ENCODE data around the gene TEX38.

TEX38 gene

DNA sequence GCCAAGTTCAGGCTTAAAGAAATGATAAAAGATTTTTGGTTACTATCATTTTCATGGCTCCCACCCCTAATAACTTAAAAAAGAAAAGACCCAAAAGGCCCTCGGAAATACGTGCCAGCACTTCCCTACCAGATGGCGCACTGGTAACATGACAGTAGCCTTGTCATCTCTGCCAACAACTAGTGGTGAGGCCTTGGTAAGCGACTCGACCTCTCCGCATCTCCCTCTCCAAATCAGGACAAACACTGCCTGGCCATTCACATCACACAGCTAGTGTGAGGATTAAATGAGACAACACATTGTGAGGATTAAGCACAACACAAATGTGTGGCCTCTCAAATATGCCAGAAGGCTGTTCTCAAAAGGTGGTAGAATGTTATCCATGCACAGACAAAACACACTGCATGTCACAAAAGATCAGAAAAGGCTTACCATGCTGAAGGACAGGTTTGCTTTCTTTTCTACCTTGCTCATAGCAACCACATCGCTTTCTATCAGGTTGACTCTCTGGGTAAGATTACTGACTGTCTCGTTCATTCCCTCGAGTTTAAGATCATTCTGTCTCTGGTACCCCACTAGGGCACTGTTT lies 16.4 kb downstream of the TEX38 start:
- no peaks in the 10 kb centered on the region for H3K4me1 ChIP-seq (ENCODE audit: low read length)
- H3K27me3 ChIP-seq (ENCODE audit: low read depth, low read length), result no peaks in the 10 kb centered on the region
- H3K4me3 ChIP-seq (ENCODE audit: low read length), result no peak overlapping the region
- no peaks in the 10 kb centered on the region for H3K9me3 ChIP-seq (ENCODE audit: insufficient read depth, low read length)
- no peak overlapping the region for H2AFZ ChIP-seq (ENCODE audit: low read depth, low read length)
- peaks cover 22% of the 10 kb centered on the region for H3K36me3 ChIP-seq (replicated peaks; ENCODE audit: low read depth, low read length)
- H3K27ac ChIP-seq (ENCODE audit: low read length), result no peak overlapping the region
- no peaks in the 10 kb centered on the region for H4K20me1 ChIP-seq (ENCODE audit: insufficient read depth, low read length)
- TF ChIP-seq EZH2phosphoT487 (IDR thresholded peaks at IDR 0.05; ENCODE audit: low read depth), result no peak
- TF ChIP-seq, protein P1, sequence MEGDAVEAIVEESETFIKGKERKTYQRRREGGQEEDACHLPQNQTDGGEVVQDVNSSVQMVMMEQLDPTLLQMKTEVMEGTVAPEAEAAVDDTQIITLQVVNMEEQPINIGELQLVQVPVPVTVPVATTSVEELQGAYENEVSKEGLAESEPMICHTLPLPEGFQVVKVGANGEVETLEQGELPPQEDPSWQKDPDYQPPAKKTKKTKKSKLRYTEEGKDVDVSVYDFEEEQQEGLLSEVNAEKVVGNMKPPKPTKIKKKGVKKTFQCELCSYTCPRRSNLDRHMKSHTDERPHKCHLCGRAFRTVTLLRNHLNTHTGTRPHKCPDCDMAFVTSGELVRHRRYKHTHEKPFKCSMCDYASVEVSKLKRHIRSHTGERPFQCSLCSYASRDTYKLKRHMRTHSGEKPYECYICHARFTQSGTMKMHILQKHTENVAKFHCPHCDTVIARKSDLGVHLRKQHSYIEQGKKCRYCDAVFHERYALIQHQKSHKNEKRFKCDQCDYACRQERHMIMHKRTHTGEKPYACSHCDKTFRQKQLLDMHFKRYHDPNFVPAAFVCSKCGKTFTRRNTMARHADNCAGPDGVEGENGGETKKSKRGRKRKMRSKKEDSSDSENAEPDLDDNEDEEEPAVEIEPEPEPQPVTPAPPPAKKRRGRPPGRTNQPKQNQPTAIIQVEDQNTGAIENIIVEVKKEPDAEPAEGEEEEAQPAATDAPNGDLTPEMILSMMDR (IDR thresholded peaks at IDR 0.05; ENCODE audit: low read depth, low read length), result no peak
- no peaks in the 10 kb centered on the region for H3K79me2 ChIP-seq (ENCODE audit: low read length)
- H3K4me2 ChIP-seq (ENCODE audit: low read length), result no peak overlapping the region
- no peak overlapping the region for H3K9ac ChIP-seq (ENCODE audit: low read length)

DNA sequence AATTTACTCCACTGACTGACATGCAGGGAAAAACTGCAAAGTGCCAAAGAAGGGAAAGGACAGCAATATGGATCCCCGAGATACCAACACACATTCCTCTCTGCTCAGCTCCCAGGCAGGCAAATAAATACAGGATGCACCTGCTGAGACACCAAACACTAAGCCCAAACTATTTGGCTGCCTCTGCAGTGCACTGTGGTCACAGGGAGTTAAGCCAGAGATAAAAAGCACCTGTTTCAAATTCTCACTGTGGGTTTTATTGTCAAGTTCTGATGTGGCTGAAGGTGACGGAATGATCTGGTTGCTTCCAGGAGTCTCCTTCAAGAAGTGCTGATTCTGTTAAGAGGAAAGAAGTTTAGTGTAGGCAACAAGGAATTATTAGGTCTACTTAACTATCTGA lies 17.7 kb downstream of the TEX38 start:
- H3K36me3 ChIP-seq (replicated peaks; ENCODE audit: low read depth, low read length), result peaks cover 22% of the 10 kb centered on the region
- H3K9me3 ChIP-seq (ENCODE audit: insufficient read depth, low read length), result no peaks in the 10 kb centered on the region
- no peaks in the 10 kb centered on the region for H3K27me3 ChIP-seq (ENCODE audit: low read depth, low read length)
- H3K27ac ChIP-seq (ENCODE audit: low read length), result no peak overlapping the region
- H3K4me2 ChIP-seq (ENCODE audit: low read length), result no peak overlapping the region
- no peaks in the 10 kb centered on the region for H3K4me1 ChIP-seq (ENCODE audit: low read length)
- H4K20me1 ChIP-seq (ENCODE audit: insufficient read depth, low read length), result no peaks in the 10 kb centered on the region
- no peaks in the 10 kb centered on the region for H3K79me2 ChIP-seq (ENCODE audit: low read length)
- no peak overlapping the region for H3K9ac ChIP-seq (ENCODE audit: low read length)
- H2AFZ ChIP-seq (ENCODE audit: low read depth, low read length), result no peak overlapping the region
- TF ChIP-seq, protein P1 (IDR thresholded peaks at IDR 0.05; ENCODE audit: low read depth, low read length), result no peak
- TF ChIP-seq EZH2phosphoT487 (IDR thresholded peaks at IDR 0.05; ENCODE audit: low read depth), result no peak
- H3K4me3 ChIP-seq (ENCODE audit: low read length), result no peak overlapping the region

DNA sequence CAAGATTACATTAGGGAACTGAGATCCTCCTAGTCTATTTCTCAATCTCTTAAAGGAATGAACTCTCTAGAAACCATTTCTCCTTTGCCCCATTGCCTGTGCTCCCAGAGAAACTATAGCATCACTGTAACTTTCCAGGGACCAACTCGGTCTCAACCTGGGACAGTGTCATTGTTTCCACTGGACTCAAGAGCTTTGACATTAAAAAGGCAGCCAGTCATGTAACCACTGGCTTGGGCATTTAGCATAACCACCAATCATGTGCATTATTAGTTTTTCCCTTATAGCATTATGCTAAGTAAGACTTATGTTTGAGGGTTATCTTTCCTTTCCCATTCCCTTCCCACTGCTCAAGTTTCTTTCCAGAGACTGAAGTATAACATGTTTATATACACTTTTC lies 18.2 kb downstream of the TEX38 start:
- Histone ChIP-seq H3K4me2 (ENCODE audit: low read length) (no peak overlapping the region), H3K9me3 (ENCODE audit: insufficient read depth, low read length) (no peaks in the 10 kb centered on the region), H3K4me1 (ENCODE audit: low read length) (no peaks in the 10 kb centered on the region), H3K4me3 (ENCODE audit: low read length) (no peak overlapping the region), H3K9ac (ENCODE audit: low read length) (no peak overlapping the region), H3K27me3 (ENCODE audit: low read depth, low read length) (no peaks in the 10 kb centered on the region), H3K36me3 (replicated peaks; ENCODE audit: low read depth, low read length) (peaks cover 19% of the 10 kb centered on the region), H4K20me1 (ENCODE audit: insufficient read depth, low read length) (no peaks in the 10 kb centered on the region), H3K27ac (ENCODE audit: low read length) (no peak overlapping the region), H2AFZ (ENCODE audit: low read depth, low read length) (no peak overlapping the region), H3K79me2 (ENCODE audit: low read length) (no peaks in the 10 kb centered on the region)
- TF ChIP-seq EZH2phosphoT487 (IDR thresholded peaks at IDR 0.05; ENCODE audit: low read depth), result no peak
- TF ChIP-seq, protein P1 (IDR thresholded peaks at IDR 0.05; ENCODE audit: low read depth, low read length), result no peak

DNA sequence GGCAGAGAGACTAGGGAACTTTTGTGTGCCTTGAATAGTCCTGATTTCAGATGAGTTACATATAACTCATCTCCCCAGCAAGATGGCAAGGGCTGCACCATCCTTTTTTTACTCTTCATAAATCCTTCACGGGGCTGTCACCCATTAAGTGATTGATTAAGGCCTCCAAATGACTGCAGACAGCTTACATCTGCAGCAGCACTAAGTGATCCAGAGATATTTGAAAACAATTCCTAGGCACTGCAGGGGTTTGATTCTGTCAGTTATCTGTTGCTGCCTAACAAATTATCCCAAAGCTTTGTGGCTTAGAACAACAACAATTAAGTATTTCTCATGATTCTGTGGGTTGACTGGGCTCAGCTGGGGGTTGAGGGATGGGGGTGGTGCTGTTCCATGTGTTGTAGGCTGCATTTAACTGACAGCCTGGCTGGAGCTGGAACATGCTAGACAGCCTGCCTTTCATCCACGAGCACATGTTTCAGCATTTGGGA lies 19.3 kb downstream of the TEX38 start:
- Histone ChIP-seq H3K4me3 (ENCODE audit: low read length) (no peak overlapping the region), H3K27ac (ENCODE audit: low read length) (no peak overlapping the region), H4K20me1 (ENCODE audit: insufficient read depth, low read length) (no peaks in the 10 kb centered on the region), H3K4me2 (ENCODE audit: low read length) (no peak overlapping the region), H3K9me3 (ENCODE audit: insufficient read depth, low read length) (no peaks in the 10 kb centered on the region), H2AFZ (ENCODE audit: low read depth, low read length) (no peak overlapping the region), H3K27me3 (ENCODE audit: low read depth, low read length) (no peaks in the 10 kb centered on the region), H3K79me2 (ENCODE audit: low read length) (no peaks in the 10 kb centered on the region), H3K4me1 (ENCODE audit: low read length) (no peaks in the 10 kb centered on the region), H3K9ac (ENCODE audit: low read length) (no peak overlapping the region), H3K36me3 (replicated peaks; ENCODE audit: low read depth, low read length) (peaks cover 28% of the 10 kb centered on the region)
- no peak for TF ChIP-seq EZH2phosphoT487 (IDR thresholded peaks at IDR 0.05; ENCODE audit: low read depth)
- TF ChIP-seq, protein P1 (IDR thresholded peaks at IDR 0.05; ENCODE audit: low read depth, low read length), result no peak
